GM19025 (cell line): ENCODE measurements around the gene GCDH.
A peak's percentile ranks its signal among the peaks of the same experiment; 100 is the strongest.
"Not testable (repeated sequence)": the region's sequence is repeated elsewhere in the genome, so short reads cannot be mapped to it uniquely, and the experiment has no call there.

ENCODE experiments used
- ATAC-seq: cut with Tn5 transposase; IDR thresholded peaks from one replicate; pipeline ENCODE4 v1.9.1; 2021; ENCODE audit warnings: mild to moderate bottlenecking, low read depth, moderate library complexity; ENCODE audit not compliant: unreplicated experiment

Gene GCDH

DNA sequence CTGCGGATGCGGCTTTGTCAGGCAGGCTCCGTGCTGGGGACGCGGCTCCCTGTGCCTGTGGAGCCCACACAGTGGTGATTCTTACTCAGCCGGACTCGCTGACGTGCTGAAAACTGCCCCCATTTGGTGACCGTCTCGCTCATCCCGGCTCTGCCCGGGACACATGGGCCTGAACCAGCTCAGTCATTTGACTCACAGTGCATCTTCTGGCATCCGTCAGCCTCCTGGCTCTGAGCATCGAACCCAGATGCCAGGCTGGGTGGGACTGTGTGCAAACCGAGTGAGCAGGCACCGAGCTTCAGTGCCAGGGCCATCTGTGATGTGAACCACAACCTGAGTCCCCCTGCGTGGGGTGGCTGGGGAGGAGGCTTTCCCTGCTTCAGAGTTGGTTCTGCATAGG lies 5.5 kb downstream of the GCDH start:
- ATAC-seq: no peak

- ATAC-seq: peak; percentile 74
Measured at GRCh38 chr19:12899891-12900518, 9.0 kb downstream of the GCDH start.

DNA sequence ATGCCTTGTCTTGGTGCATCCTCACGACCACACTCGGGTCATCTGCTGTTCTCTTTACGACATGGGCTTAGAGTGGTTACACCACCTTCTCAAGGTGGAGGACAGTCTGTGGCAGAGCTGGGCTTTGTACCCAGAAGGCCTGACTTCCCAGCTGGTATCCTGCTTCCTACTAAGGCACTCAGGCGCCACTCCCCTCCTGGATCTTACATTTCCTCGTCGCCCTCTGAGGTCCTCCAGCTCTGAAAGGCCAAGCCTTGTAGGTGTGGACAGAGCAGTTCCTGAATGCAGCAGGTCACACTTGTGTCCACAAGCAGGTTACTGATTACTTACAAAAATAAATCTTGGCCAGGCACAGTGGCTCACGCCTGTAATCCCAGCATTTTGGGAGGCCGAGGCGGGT lies 16.2 kb downstream of the GCDH start:
- ATAC-seq: no peak

GRCh38 chr19:12912571-12912970 lies 21.6 kb downstream of the GCDH start:
- ATAC-seq: no peak

DNA sequence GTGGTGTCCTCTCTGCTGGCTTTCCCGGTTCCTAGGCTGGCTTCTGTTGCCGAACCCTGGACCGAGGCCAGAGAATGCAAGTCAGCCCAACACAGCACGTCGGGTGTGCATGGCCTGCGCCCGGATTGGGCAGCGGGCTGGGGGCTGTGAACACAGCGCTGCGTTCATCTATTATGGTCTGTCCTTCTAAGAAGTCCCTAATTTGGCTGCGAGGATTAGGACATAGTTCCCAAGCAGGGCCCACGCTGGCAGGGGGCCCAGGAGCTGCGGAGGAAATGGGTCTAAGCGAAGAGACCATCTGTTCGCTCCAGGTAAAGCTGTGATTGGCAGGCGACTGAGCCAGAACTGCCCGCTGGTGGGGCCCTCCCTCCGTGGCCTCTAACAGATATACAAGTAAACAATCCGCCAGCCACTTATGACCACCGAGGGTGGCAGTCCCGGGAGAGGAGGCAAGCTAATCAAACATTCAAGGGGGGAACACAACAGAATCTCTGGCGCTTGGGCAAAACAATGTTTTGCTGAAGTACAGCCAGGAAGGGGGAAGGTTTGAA lies 22.1 kb downstream of the GCDH start:
- no peak for ATAC-seq

DNA sequence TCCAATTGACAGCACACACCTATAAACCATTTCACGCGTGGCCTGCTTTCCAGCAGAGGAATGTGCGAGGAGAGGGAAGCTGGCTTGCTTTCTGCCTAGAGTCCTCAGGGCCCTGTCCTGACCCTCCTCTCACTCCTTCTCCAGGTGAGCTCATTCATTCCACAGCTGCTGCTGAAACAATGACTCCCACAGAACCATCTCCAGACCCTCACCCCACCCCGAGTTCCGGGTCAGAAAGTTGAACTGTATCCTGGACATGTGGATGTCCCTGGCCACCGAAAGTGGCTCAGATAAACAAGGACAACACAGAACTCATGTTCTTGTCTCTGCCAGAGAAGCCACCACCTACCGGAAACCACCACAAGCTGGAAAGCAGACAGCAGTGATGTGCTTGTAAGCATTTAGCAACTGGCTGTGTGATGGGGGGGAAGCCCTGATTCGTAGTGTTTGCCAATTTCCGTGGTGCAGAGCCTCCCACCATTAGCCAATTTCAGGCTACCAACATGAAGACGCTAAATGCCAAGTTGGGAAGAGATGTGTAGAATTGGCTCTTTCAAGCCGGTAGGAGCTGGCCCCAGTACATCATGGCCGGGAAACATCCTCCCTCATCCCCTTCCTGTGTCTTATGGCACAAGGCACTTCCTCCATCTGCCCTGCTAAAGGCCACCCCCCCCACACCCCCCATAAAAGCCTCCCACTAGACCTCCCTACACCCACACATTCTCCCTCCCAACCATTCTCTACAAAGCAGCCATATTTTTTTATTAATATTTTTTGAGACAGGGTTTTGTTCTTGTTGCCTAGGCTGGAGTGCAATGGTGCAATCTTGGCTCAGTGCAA lies 23.1 kb downstream of the GCDH start:
- no peak for ATAC-seq

DNA sequence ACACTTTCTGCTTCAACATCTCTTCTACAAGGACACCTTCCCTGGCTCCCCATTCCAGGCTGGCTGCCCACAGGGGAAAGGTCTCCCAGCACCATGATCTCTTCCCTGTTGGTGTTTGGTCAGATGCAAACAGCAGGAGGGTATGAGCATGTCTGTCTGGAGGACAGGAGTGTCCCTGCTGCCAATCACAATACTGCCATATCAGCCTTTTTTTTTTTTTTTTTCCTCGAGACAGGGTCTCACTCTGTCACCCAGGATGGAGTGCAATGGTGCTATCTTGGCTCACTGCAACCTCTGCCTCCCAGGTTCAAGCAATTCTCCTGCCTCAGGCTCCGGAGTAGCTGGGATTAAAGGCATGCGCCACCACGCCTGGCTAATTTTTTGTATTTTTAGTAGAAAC lies 24.9 kb downstream of the GCDH start:
- not testable (repeated sequence) for ATAC-seq

- no peak for ATAC-seq
Measured at GRCh38 chr19:12918253-12918652, 27.3 kb downstream of the GCDH start.

DNA sequence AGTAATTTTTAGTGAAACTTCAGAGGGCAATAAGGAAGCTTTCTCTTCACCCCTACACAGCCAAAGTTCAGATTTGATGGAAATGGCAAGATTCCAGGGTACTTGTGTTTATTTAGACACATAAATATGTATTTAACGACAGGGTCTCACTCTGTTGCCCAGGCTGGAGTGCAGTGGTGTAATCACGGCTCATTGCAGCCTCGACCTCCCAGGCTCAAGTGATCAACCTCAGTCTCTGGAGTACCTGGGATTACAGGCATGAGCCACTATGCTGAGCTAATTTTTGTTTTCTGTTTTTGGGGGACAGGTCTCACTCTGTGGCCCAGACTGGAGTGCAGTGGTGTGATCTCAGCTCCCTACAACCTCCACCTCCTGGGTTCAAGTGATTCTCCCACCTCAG lies 30.1 kb downstream of the GCDH start:
- ATAC-seq: no peak

GRCh38 chr19:12922959-12923358 lies 32.0 kb downstream of the GCDH start:
- ATAC-seq: no peak

GRCh38 chr19:12924621-12925310 lies 33.8 kb downstream of the GCDH start:
- ATAC-seq: no peak

DNA sequence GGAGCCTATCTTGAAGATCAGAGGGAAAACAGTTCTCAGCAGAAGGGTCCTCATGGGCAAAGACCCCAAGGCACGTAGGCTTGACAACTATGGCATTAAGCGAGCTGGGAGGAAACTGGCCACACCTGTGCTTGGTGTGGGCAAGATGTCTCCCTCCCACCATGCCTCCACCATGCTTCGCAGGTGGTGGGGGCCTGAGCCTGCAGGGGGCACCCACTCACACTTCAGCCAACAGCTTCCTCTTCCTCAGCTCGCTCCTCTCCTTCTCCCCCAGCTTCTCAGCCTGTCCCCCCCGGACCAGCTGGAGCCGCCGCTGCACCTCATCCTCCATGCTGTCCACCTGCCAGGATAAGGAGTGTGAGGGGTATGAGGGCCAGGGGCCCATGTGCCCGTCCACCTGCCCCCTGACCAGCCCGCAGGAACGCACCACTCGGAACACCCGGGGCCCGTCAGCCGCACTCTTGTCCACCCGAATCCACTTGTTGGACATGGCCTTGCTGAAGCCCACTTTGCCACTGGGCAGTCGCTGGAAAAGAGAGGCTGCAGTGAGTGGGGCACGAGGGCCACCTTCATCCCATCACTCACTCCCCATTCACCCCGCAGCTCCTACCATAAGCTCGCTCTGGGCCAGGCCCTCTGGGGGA lies 39.2 kb downstream of the GCDH start:
- no peak for ATAC-seq

DNA sequence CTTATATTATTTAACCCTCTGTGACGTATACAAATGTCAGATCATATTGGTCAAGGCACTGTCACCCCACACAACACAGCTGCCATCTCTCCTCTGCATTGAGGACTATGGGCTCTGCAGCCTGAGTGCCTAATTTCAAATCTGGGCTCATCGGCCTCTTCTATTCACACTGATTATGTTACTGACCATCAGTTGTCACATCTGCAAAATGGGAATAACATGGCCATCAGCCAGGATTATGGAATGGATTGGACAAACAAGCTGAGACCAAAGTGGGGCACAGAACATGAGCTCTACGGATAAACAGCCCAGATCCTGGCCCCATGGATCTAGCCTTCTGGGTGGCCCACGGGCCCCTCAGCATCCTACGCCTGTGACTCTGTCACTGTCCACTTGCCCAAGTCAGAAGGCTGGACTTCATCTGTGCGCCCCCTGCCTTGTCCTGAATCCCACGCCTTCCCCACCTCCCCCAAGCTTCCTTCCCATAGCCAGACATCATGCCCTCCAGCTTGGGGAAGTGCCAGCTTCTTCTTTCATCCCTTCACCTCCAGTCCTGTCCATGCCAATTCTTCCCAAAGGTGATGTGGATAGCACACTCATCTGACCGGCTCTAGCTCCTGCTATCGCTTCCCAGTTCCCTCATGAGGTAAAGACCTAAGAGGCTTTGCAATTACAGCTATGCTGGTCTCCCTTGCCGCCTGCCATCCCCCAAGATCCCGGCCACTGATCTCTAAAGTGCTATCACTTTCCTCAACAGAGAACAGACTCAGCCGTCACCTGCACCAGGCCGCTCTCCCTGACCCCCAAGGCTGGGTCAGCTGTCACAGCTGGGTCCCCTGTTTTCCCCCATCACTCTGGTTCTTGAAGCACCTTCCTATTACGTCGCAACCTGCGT lies 41.7 kb downstream of the GCDH start:
- ATAC-seq: no peak

DNA sequence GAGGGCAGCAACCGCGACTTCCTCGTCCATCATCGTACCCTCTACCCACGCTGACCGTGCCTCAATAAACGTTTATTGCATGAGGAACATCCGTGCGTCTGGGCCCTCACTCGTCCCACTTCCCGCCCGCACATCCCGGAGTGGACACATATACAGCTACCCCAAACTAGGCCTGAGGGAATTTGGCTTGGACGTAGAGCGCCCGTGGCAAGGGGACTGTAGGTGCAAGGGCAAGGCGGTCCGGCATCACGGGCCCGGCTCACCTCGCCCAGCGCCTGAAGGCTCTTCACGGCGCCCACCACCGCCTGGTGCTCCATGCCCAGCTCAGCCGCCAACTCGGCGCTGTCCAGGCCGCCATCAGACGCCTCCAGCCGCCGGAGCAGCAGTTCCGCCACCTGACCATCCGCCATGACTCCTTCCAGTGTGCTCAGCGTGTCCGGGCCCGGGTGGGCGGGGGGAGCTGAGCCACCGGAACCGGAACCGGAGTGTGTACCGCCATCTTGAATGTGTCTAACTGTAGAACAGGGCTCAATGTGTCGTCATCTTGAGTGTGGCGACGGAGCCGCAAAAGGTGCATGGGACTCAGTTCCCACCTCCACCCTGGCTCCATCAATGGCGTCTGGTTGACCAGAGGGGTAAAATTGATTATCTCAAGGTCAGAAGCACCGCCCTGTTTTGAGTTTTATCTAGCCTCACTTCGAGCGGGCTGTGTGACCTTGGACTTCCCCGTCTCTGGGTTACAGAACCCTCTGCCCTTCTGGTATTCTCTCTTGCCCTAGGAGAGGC lies 42.5 kb downstream of the GCDH start, which contains the start of gene FARSA:
TSS of gene FARSA (minus strand) at position 425 of the 786 bp plus-strand sequence. CDS start at position 410, 15 bp downstream.
- ATAC-seq: no peak

DNA sequence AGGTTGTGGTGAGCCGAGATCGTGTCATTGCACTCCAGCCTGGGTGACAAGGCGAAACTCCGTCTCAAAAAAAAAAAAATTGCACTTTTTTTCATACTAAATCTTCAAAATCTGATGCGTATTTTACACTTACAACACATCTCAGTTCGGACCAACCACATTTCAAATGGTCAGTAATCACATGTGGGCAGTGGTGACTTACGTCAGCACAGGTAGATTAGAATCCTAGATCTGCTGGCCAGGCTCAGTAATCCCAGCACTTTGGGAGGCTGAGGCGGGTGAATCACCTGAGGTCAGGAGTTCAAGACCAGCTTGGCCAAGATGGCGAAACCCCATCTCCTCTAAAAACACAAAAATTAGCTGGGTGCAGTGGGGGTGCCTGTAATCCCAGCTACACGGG lies 44.1 kb downstream of the GCDH start:
- no peak for ATAC-seq

DNA sequence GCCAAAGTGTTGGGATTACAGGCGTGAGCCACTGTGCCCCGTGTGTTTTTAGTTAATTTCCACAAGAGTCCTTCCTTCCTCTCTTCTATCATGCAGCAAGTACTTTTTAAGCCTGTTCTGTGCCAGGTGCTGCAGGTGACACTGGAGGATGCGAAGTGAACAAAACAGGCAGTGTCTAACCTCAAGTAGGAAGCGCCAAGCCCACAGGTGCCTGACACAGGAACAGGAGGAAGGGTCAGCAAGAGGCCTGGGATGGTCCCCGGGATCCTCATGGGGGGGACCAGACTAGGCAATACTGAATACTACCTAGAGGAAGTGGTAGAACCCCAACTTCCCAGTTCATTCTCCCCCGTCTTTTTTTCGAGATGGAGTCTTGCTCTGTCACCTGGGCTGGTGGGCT lies 45.6 kb downstream of the GCDH start:
- ATAC-seq: no peak

GRCh38 chr19:12937093-12937926 lies 46.4 kb downstream of the GCDH start:
- ATAC-seq: no peak
